Esophagus (tissue), 2 donors: ENCODE results near the gene HEXD. TPM values are rescaled to one million over a fixed set of nuclear protein-coding genes. Genes with fewer than 3 reads are reported as not detected.

Source experiments
- H3K27ac ChIP-seq, 2 donors: one replicate each; pipeline ENCODE4 v1.5.1; 2013; ENCODE audit warnings: low read depth in 2 of 2, mild to moderate bottlenecking in 2 of 2, inconsistent platforms in 1 of 2, low read length in 1 of 2, moderate library complexity in 1 of 2
- H3K27me3 ChIP-seq, 2 donors: one replicate each; pipeline ENCODE4 v1.6.1; 2013; ENCODE audit warnings: low read length in 2 of 2, control low read depth in 1 of 2, mild to moderate bottlenecking in 1 of 2; ENCODE audit not compliant: insufficient read depth in 2 of 2, control insufficient read depth in 1 of 2
- H3K36me3 ChIP-seq, 2 donors: one replicate each; pipeline ENCODE4 v1.6.1; 2013; ENCODE audit warnings: low read length in 1 of 2; ENCODE audit not compliant: control insufficient read depth in 2 of 2, insufficient read depth in 2 of 2
- H3K4me1 ChIP-seq, 2 donors: one replicate each; pipeline ENCODE4 v1.6.1; 2013; ENCODE audit warnings: low read length in 1 of 2; ENCODE audit not compliant: control insufficient read depth in 2 of 2, insufficient read depth in 2 of 2
- H3K4me3 ChIP-seq, 2 donors: one replicate each; pipeline ENCODE4 v1.5.1; 2013; ENCODE audit warnings: low read length in 2 of 2, mild to moderate bottlenecking in 2 of 2, low read depth in 1 of 2, moderate library complexity in 1 of 2
- H3K9me3 ChIP-seq, 2 donors: one replicate each; pipeline ENCODE4 v1.6.1; 2013; ENCODE audit warnings: mild to moderate bottlenecking in 2 of 2, low read depth in 1 of 2, low read length in 1 of 2, moderate library complexity in 1 of 2; ENCODE audit not compliant: control insufficient read depth in 2 of 2, insufficient read depth in 1 of 2
- WGBS, 2 donors: extraction: QIAGEN DNeasy Blood & Tissue Kit; methylation state at CpG; one replicate each; pipeline ENCODE4 v1.1.7; 2013; 5-methylcytosine and 5-hydroxymethylcytosine counted together
- polyA plus RNA-seq, 2 donors: library from polyadenylated mRNA; stranded (reverse); fragments of 200-250 nt; gene quantifications; one replicate each; pipeline ENCODE4 v1.2.3, GENCODE V29; 2013
- donor health status: healthy with polysubstance abuse.
- donor health status: Bipolar disorder and iron deficiency.

HEXD gene
- polyA plus RNA-seq, 2 donors, result 24.0 to 46.5 TPM

DNA sequence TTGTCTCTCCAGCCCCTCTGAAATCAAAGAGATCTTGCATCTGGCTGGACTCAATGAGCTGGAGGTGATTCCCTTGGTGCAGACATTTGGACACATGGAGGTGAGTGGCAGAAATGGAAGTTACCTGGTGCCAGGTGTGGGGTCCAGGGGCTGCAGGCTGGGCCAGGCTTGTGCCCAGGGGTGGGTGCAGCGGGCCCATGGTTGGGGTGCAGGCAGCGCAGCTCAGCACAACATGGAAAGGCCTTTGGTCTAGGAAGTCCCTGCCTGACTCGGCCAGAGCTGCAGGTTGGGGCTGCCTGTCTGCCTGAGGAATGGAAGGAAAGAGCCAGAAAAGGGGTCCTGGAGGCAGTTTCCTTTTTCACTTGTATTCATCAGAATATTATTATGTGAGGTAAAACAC is 10.4 kb downstream of the HEXD start:
- H3K27me3 ChIP-seq, result no peaks in the 10 kb centered on the region
- H3K27ac ChIP-seq, result no peak overlapping the region
- no peak overlapping the region for H3K4me3 ChIP-seq
- no peaks in the 10 kb centered on the region for H3K4me1 ChIP-seq
- WGBS, 2 donors, result 97 to 100% methylated on average over 3 of the region's 3 CpGs
- peaks cover 0 to 4% of the 10 kb centered on the region in 2 donors for H3K36me3 ChIP-seq
- H3K9me3 ChIP-seq, result no peaks in the 10 kb centered on the region

DNA sequence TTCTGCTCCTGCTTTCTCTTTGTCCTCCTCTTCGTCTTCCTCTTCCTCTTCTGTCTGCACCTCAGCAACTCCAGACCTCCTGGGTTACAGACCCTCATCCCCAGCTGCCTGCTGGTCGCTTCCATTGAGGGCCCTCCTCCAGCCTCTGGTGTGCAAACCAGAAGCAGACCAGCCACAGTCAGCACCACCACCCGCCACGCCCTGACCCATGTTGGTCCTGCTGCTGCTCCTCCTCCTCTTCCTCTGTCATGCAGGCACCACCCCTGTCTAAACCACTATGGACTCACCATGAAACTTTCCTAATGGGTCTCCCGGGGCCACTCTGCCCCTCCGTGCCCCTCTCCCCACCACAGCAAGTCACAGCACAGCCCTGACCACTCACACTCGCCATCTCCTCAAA is 11.7 kb downstream of the HEXD start:
- 75 to 90% methylated on average over 7 of the region's 7 CpGs for WGBS, 2 donors
- Histone ChIP-seq H3K27me3 (no peaks in the 10 kb centered on the region), H3K9me3 (no peaks in the 10 kb centered on the region), H3K36me3 (peaks cover 0 to 4% of the 10 kb centered on the region in 2 donors), H3K27ac (no peak overlapping the region), H3K4me3 (no peak overlapping the region), H3K4me1 (peaks cover 0 to 2% of the 10 kb centered on the region in 2 donors)

DNA sequence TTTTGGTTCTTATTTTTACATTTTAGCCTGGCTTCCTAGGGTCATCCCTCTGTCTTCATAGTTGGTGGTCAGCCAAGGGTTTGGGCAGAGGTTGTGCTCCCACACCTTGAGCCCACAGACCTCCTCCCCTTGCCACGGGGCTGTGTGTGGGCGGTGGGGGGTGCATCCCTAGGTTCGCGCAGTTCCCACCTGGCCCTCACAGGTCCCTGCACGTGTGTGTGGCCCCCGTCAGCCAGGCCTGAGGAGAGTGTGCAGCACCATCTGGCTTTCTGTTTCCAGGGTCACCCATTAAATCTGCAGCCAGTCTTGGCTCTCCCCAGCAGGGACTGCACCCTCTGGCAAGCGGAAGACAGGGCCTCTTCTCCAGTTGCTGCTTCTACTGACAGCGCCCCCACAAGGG is 13.9 kb downstream of the HEXD start:
- Histone ChIP-seq H3K9me3 (no peaks in the 10 kb centered on the region), H3K4me1 (peaks cover 0 to 2% of the 10 kb centered on the region in 2 donors), H3K36me3 (peaks cover 0 to 9% of the 10 kb centered on the region in 2 donors), H3K4me3 (no peak overlapping the region), H3K27ac (no peak overlapping the region), H3K27me3 (no peaks in the 10 kb centered on the region)
- 80 to 83% methylated on average over 8 of the region's 8 CpGs for WGBS, 2 donors

DNA sequence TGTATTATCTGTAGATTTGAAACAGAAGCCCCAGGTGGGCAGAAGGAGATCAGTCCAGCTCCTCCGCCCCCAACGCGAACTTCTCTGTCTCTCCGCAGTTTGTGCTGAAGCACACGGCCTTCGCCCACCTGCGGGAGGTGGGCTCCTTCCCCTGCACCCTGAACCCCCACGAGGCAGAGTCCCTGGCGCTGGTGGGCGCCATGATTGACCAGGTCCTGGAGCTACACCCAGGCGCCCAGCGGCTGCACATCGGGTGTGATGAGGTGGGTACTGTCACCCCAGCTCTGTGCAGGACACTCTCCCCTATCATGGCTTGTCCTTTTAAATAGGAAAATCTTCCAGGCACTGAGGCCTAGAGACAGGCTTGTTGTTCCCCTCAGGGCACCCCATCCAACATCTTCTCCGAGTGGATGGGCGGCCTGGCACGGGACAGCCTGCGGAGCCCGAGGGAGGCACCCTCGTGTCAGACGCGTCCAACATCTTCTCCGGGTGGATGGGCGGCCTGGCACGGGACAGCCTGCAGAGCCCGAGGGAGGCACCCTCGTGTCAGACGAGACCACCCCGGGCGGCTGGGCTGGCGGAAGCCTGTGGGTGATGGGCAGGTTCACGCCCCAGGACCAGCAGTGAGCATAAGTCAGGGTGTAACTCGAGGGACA is 15.5 kb downstream of the HEXD start:
- Histone ChIP-seq H3K27me3 (no peaks in the 10 kb centered on the region), H3K36me3 (peaks cover 0 to 9% of the 10 kb centered on the region in 2 donors), H3K27ac (no peak overlapping the region), H3K9me3 (no peaks in the 10 kb centered on the region), H3K4me3 (no peak overlapping the region), H3K4me1 (peaks cover 0 to 2% of the 10 kb centered on the region in 2 donors)
- WGBS, 2 donors, result 91% methylated on average over 32 of the region's 32 CpGs

DNA sequence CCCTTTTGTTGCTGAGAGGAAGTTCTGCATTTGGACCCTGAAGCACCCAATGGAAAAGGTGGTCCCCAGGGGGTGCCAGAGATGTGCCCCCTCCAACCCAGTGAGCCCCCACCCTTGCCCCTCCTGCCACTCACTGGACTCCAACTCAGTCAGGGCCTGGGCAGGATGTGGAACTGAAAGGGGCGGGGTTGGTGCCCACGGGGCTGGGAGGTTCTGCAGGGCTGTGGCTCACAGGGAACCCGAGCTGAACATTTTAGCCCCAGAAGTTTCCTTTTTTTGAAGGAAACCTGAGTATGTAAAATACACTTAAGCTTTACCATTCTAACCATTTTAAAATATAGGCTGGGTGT is 16.0 kb downstream of the HEXD start:
- H3K27ac ChIP-seq, result no peak overlapping the region
- no peaks in the 10 kb centered on the region for H3K27me3 ChIP-seq
- H3K36me3 ChIP-seq, result peaks cover 0 to 9% of the 10 kb centered on the region in 2 donors
- no peak overlapping the region for H3K4me3 ChIP-seq
- 51 to 58% methylated on average over 3 of the region's 3 CpGs for WGBS, 2 donors
- no peaks in the 10 kb centered on the region for H3K9me3 ChIP-seq
- peaks cover 0 to 2% of the 10 kb centered on the region in 2 donors for H3K4me1 ChIP-seq

DNA sequence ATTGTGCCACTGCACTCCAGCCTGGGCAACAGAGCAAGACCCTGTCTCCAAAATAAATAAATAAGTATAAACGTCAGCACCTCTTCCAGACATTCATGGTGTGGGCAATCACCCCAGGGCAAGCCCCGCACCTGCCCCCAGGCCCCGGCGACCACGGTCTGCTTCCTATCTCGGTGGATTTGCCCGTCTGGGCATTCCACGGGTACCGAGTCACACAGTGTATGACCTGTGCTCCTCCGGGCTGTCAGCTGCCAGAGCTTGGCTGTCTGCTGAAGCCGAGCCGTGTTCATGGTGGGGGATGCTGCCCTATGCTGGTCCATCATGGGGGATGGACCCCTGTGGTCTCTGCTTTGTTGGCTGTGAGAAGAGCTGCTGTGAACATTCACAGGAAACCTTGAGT is 17.0 kb downstream of the HEXD start:
- WGBS, 2 donors, result 85 to 92% methylated on average over 12 of the region's 12 CpGs
- Histone ChIP-seq H3K36me3 (peaks cover 0 to 9% of the 10 kb centered on the region in 2 donors), H3K27me3 (no peaks in the 10 kb centered on the region), H3K27ac (no peak overlapping the region), H3K4me3 (no peak overlapping the region), H3K9me3 (no peaks in the 10 kb centered on the region), H3K4me1 (peaks cover 0 to 2% of the 10 kb centered on the region in 2 donors)

DNA sequence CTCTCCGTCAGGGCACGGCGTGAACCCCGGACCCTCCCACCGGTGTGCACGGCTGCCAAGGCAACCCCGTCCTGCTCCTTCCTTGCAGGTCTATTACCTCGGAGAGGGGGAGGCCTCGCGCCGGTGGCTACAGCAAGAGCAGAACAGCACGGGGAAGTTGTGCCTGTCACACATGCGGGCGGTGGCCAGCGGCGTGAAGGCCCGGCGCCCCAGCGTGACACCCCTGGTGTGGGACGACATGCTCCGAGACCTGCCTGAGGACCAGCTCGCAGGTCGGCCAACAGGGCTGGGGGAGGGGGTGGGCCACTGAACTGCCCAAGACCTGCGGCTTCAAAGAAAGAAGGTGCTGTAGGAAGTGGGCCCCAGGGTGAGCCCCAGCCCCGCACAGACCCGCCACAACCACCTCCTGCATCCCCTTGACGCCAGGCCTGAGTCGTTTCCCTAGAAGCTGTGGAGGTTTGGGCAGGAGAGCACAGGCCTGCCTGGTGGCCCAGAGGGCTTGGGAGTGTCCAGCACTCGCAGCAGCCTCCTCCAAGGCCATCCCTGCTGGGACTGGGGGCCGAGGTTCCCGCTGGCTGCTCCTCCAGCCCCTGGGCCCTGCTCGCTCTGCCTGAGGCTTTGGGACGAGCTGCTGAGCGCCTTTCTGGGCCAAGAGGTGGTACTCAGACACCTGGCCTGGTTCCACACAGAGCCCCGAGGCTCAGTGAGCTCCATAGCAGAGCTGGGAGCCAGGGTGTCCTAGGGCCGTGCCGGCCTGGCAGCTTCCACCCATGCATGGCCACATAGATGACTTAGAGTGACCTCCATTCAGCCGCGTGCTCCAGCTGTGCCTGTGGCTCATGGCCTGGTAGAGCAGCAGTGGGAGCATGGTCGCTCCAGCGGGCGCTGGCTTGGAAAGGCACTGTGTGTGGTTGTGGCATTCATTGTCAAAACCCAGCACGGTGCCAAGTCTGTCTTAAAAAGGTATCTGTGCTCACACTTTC is 17.7 kb downstream of the HEXD start:
- 83 to 86% methylated on average over 38 to 43 of the region's 43 CpGs for whole genome bisulfite sequencing, 2 donors

DNA sequence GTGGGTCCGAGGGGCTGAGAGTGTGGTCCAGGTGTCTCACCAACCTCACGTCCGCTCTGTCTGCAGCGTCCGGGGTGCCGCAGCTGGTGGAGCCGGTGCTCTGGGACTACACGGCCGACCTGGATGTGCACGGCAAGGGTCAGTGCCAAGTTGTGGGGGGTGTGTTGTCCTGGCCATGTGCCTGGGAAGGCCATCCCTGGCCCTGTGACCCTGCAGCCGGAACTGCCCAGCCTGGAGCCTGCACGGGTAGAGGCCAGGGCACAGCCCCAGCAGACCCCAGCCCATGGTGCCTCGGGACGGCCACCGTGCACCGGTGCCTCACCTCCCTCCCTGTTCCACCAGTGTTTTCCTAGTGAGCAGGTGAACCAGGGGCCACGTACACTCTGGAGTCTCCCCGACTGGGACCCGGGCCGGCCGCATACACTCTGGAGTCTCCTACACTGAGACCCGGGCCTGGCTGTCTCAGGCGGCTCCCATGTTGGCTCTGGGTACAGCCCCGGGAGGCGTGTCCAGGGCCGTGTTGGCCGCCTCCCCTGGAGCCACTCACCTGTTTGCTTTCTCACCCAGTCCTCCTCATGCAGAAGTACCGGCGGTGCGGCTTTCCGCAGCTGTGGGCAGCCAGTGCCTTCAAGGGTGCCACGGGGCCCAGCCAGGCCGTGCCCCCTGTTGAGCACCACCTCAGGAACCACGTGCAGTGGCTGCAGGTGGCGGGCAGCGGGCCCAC is 18.6 kb downstream of the HEXD start:
- Histone ChIP-seq H3K4me3 (no peak overlapping the region), H3K27me3 (no peaks in the 10 kb centered on the region), H3K9me3 (no peaks in the 10 kb centered on the region), H3K4me1 (peaks cover 0 to 2% of the 10 kb centered on the region in 2 donors), H3K27ac (no peak overlapping the region), H3K36me3 (peaks cover 0 to 12% of the 10 kb centered on the region in 2 donors)
- 83 to 87% methylated on average over 36 of the region's 36 CpGs for WGBS, 2 donors

More for the DNA sequence above, 17.7 kb downstream of the HEXD start:
- Histone ChIP-seq H3K4me3 (no peak overlapping the region), H3K27ac (no peak overlapping the region), H3K9me3 (no peaks in the 10 kb centered on the region), H3K27me3 (no peaks in the 10 kb centered on the region), H3K4me1 (peaks cover 0 to 2% of the 10 kb centered on the region in 2 donors), H3K36me3 (peaks cover 0 to 11% of the 10 kb centered on the region in 2 donors)

DNA sequence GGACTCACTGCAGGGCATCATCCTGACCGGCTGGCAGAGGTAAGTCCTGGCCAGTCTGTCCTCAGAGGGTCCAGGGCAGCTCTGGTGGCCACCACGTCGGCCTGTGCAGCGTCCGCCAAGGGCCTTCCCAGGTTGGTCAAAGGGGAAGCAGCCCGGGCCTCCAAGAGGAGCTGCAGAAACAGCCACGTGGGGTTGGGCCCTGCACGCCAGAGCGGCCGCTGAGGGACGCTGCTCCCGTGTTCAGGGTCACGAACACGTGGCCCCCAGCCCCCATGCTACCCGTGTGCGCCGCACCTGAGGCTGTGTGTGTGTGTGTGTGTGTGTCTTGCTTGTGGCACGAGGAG is 19.1 kb downstream of the HEXD start:
- no peak overlapping the region for H3K4me3 ChIP-seq
- no peak overlapping the region for H3K27ac ChIP-seq
- H3K9me3 ChIP-seq, result no peaks in the 10 kb centered on the region
- H3K4me1 ChIP-seq, result peaks cover 0 to 2% of the 10 kb centered on the region in 2 donors
- no peaks in the 10 kb centered on the region for H3K27me3 ChIP-seq
- peaks cover 0 to 13% of the 10 kb centered on the region in 2 donors for H3K36me3 ChIP-seq
- 79 to 93% methylated on average over 16 to 18 of the region's 18 CpGs for WGBS, 2 donors
